HG03354 (cell line): ENCODE data around the gene PTPRE.

Source experiments
- ATAC-seq: cut with Tn5 transposase; IDR thresholded peaks from one replicate; pipeline ENCODE4 v1.9.1; 2021; ENCODE audit warnings: mild to moderate bottlenecking; ENCODE audit not compliant: unreplicated experiment, poor library complexity, severe bottlenecking

Gene PTPRE

DNA sequence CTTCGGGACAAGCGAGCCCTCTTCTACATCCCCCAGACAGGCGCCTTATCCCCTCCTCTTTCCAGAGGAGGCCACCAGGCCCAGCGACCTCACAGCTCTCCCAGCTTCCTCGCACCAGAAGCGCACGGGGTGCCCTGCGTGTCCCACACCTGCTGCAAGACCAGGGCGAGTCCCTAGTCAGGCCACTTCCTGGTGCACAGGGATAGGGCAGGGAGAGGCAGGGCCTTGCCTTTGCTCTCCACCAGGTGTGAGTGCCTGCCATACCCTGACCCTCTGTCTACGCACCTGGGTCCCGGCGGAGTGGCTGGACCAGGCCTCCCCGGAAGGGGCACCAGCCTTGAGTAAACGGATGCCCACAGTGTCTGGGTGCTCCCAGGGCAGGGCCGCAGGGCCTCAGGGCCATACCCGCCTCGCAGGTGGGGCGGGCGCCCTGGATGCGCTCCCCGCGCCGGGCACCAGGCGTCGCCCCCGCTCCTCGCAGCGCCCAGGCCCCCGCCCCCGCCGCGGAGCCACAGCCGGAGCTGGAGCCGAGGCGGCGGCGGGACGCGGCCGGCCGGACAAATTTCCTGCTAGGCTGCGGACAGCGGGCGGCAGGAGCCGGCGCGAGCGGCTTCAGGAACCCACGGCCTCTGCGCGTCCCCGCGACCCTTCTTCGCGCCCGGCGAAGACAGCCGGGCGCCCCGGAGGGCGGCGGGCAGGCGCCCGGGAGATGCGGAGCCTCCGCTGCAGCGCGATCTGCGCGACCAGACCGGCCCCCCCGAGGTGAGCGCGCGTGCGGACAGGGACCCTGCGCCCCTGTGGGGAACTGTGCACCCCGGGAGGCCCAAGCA is at the start of gene PTPRE:
Gene PTPRE, plus strand, starts transcription at position 556 of the 830 bp plus-strand sequence. CDS start 133,779 bp downstream, outside the sequence.
- peak; percentile 93 for ATAC-seq

- ATAC-seq = no peak
These were observed 46.3 kb upstream of the PTPRE start for GRCh38 chr10:127860592-127860991.

GRCh38 chr10:127863231-127863825 is 43.6 kb upstream of the PTPRE start:
- no peak for ATAC-seq

- ATAC-seq = no peak
These were observed 40.5 kb upstream of the PTPRE start for GRCh38 chr10:127866276-127867013.

DNA sequence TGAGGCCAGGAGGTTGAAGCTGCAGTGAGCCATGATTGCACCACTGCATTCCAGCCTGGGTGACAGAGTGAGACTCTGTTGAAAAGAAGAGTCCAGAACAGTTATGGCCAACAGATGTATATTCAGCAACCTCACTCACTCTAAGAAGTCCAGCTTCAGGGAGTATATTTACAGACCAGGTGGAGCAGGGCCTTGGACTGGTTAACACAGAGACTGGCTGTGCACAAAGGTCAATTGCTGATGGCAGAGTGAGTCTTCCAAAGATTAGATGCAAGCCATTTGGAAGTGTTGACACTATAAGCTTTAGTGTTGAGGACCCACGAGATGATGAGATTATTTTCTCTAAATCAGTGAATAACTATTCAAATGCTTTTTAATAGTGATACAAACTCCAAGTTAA is 39.1 kb upstream of the PTPRE start:
- ATAC-seq = no peak

DNA sequence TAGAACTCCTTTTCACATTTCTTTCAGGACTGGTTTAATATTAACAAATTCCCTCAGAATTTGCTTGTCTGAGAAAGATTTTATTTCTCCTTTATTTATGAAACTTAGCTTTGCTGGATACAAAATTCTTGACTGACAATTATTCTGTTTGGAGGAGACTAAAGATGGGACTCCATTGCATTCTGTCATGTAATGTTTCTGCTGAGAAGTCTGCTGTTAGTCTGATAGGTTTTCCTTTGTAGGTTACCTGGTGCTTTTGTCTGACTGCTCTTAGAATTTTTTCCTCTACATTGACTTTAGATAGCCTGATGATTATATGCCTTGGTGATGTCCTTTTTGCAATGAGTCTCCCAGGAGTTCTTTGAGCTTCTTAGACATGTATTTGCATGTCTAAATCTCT is 37.6 kb upstream of the PTPRE start:
- no peak for ATAC-seq

GRCh38 chr10:127871631-127872010 is 35.3 kb upstream of the PTPRE start:
- no peak for ATAC-seq

GRCh38 chr10:127872011-127872761 is 34.7 kb upstream of the PTPRE start:
- ATAC-seq = no peak

DNA sequence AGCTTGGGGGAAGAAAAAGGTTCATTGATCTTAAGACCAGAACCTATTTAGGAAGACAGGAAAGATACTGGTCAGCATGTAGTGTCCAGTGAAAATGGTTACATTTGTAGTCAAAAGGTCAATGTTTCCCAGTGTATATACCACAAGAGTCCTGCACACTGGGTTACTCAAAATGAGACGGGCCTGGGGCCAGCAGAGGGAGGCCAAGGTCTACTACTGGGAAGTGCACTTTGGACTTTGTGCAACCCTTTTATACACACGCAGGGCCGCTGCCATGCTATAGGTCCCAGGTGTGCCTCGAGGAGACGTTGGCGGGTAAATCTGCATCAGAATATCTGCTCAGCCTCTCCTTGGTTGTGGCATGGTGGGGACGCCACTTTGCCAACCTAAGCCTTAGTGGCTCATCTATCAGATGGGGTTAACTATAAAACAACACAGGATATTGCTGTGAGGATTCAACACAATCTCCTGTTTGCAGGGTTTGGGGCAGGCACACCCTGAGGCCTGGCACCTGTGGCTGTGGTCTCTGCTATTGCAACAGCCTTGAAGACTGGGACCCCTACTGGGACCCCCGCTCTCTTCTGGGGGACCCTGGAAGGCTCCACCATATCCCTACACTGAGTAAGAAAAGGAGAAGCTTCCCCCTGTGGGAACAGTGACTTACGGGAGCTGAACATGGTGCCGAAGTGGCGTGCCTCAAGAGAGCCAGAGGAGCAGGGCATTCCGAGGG is 33.9 kb upstream of the PTPRE start:
- ATAC-seq = no peak

DNA sequence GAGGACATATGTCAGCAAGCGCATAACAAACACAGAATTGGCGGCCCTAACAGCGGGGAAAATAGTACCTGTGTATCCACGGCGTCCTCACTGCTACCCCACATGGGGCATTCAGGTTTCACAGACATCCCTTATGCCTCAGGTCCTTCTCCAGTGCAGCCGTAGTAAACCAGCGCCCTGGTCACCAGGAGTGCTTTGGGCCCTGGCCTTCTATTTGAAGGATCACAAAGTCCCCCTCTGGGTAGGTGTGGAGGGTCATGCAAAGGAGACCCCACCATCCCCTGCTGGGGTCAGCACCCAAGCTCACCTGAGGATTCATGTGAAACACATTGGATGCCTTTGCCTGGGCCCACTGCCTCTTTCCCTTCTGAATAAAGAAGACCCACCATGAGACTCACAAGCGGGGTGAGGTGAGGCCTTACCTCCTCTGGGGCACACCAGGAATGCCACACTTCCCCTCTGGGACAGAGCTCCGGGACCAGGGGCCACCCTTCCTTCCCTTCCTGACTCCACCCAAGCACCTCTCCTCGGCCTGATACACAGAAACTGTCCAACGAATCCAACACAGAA is 32.9 kb upstream of the PTPRE start:
- ATAC-seq = no peak

GRCh38 chr10:127874671-127875448 is 32.0 kb upstream of the PTPRE start:
- ATAC-seq = no peak

- ATAC-seq = no peak
These were observed 31.5 kb upstream of the PTPRE start for GRCh38 chr10:127875449-127875765.

- no peak for ATAC-seq
These were observed 31.0 kb upstream of the PTPRE start for GRCh38 chr10:127875916-127876315.

DNA sequence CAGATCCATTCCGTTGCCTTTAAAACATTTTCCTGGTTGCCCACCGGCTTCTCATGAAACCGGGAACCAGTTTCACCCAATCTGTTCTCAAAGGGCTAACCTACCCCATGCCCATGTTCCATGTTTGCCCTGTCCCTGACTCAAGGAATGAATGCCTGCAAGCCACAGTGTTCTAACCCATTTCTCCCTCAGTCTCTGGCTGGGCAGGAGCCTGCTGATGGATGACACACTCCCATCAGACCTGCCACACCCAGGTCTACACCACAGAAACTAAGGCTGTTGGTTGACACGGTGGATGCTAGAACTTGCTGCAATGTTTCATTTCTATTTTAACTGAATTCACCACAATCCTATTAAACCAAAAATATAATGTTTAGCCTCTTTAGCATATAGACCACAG is 29.8 kb upstream of the PTPRE start:
- ATAC-seq = no peak

DNA sequence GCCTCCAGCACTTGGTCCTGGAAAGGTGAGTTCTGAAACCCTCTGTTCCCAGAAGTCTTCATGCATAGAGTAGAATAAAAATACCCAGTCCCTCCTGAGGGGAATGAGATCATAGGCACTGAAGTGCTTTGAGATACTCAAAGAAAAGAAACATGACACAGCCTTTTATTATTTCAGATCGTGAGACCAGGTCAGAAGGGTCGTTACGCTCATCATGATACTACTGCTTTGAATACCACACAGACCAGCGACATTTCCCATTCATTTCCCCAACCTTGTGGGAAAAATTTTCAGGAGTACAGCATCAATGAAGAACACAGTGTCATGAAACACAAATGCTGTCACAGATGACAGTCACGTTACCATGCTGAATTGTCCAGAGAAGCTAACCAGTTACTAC is 29.2 kb upstream of the PTPRE start:
- no peak for ATAC-seq

DNA sequence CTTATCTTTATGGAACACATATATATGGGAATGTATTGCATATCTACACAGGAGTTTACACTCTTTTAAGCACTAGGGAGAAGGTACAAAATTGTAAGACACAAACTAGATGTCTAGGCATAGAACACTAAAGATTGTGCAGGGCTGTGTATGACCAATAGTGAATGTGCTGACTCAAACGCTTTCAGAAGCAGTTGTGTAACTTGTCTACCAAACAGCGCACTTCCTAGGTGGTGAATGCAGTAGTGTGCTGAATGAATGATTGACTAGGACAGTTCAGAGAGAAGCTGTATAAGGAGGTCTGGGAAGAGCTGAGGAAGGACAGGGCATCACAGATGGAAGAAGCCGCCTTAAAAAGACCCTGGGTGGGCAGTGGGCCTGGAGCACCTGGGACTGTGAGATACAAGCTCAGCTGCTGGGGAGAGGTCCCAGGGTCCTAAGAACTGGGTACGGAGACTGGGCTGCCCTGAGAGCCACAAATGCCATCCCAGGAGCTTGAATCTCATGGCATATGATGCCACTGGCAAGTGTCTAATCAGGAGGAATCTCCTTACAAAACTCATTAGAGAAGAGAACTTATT is 28.3 kb upstream of the PTPRE start:
- no peak for ATAC-seq

DNA sequence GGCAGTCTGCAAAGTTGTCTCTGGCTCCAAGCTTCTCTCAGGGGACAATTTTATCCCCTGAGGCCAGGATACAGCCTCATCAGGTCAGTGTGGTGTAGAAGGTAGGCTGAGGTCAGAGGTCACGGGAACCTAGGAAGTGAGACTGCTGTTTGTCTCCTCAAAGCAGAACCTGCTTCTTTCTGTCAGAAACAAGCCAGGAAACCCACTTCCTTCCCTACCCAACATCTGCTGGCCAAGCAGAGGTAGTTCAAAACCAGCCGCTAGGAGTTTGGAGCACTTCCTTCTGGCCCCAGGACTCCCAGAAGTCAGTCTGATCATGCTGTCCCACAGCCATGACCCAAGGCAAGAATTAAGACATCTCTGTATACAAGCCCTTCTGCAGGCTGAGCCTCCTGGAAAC is 26.3 kb upstream of the PTPRE start:
- no peak for ATAC-seq

- ATAC-seq = no peak
These were observed 25.6 kb upstream of the PTPRE start for GRCh38 chr10:127881262-127881661.
